ENCODE results near the gene UVRAG. TPM values are rescaled to one million over a fixed set of nuclear protein-coding genes. Genes with fewer than 3 reads are reported as not detected.

UVRAG gene
- total and polyA plus RNA-seq, 2 donors = 20.0 to 21.8 TPM

GRCh38 chr11:76030286-76030685 lies 215.3 kb downstream of the UVRAG start:
- 98% methylated on average over 5 of the region's 5 CpGs for WGBS
- Histone ChIP-seq H3K4me3 (ENCODE audit: low read length in 2 of 2) (no peak overlapping the region), H3K27me3 (ENCODE audit: control insufficient read depth in 2 of 2, insufficient read depth in 1 of 2, low read length in 1 of 2) (no peaks in the 10 kb centered on the region)

GRCh38 chr11:76030968-76031590 lies 216.1 kb downstream of the UVRAG start:
- H3K9me3 ChIP-seq (ENCODE audit: control insufficient read depth in 2 of 2, insufficient read depth in 1 of 2, low read length in 1 of 2) = no peaks in the 10 kb centered on the region
- H3K4me1 ChIP-seq (ENCODE audit: control insufficient read depth in 2 of 2, insufficient read depth in 2 of 2, low read length in 2 of 2) = no peaks in the 10 kb centered on the region
- H3K27ac ChIP-seq (ENCODE audit: low read depth in 1 of 2, low read length in 1 of 2) = no peak overlapping the region
- WGBS = 97% methylated on average over 1 of the region's 1 CpG
- no peak for DNase-seq (ENCODE audit: low read depth in 6 of 9, low spot score in 9 of 9)
- H3K36me3 ChIP-seq (ENCODE audit: control insufficient read depth in 2 of 2, insufficient read depth in 2 of 2, low read length in 1 of 2) = no peaks in the 10 kb centered on the region
- no peaks in the 10 kb centered on the region for H3K27me3 ChIP-seq (ENCODE audit: control insufficient read depth in 2 of 2, insufficient read depth in 1 of 2, low read length in 1 of 2)
- H3K4me3 ChIP-seq (ENCODE audit: low read length in 2 of 2) = no peak overlapping the region

More at GRCh38 chr11:76030286-76030685, 215.3 kb downstream of the UVRAG start:
- no peak for DNase-seq (ENCODE audit: low read depth in 6 of 9, low spot score in 9 of 9)
- Histone ChIP-seq H3K4me1 (ENCODE audit: control insufficient read depth in 2 of 2, insufficient read depth in 2 of 2, low read length in 2 of 2) (no peaks in the 10 kb centered on the region), H3K36me3 (ENCODE audit: control insufficient read depth in 2 of 2, insufficient read depth in 2 of 2, low read length in 1 of 2) (no peaks in the 10 kb centered on the region), H3K27ac (ENCODE audit: low read depth in 1 of 2, low read length in 1 of 2) (no peak overlapping the region), H3K9me3 (ENCODE audit: control insufficient read depth in 2 of 2, insufficient read depth in 1 of 2, low read length in 1 of 2) (no peaks in the 10 kb centered on the region)

DNA sequence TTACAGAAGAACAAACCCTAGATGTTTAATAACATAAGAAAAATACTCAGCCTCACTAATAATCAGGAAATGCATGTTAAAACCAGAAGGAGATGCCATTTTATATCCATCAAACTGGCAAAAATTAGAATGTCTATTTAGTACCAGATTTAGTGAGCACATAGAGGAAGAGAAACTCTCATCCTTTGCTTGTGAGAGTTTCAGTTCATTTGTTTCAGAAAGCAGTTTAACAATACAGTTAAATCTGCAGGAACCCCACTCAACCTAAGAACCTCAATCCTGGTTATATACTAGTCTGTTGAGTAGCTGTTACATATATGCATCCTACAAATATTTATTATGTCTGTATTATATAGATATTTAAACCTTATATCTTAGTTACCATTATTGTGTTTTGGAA lies 218.7 kb downstream of the UVRAG start:
- no peaks in the 10 kb centered on the region for H3K9me3 ChIP-seq (ENCODE audit: control insufficient read depth in 2 of 2, insufficient read depth in 1 of 2, low read length in 1 of 2)
- no peaks in the 10 kb centered on the region for H3K27me3 ChIP-seq (ENCODE audit: control insufficient read depth in 2 of 2, insufficient read depth in 1 of 2, low read length in 1 of 2)
- no peaks in the 10 kb centered on the region for H3K36me3 ChIP-seq (ENCODE audit: control insufficient read depth in 2 of 2, insufficient read depth in 2 of 2, low read length in 1 of 2)
- no peaks in the 10 kb centered on the region for H3K4me1 ChIP-seq (ENCODE audit: control insufficient read depth in 2 of 2, insufficient read depth in 2 of 2, low read length in 2 of 2)
- H3K27ac ChIP-seq (ENCODE audit: low read depth in 1 of 2, low read length in 1 of 2) = no peak overlapping the region
- no peak for DNase-seq (ENCODE audit: low read depth in 6 of 9, low spot score in 9 of 9)
- H3K4me3 ChIP-seq (ENCODE audit: low read length in 2 of 2) = no peak overlapping the region

GRCh38 chr11:76035020-76035419 lies 220.0 kb downstream of the UVRAG start:
- Histone ChIP-seq H3K27ac (ENCODE audit: low read depth in 1 of 2, low read length in 1 of 2) (no peak overlapping the region), H3K27me3 (ENCODE audit: control insufficient read depth in 2 of 2, insufficient read depth in 1 of 2, low read length in 1 of 2) (no peaks in the 10 kb centered on the region), H3K36me3 (ENCODE audit: control insufficient read depth in 2 of 2, insufficient read depth in 2 of 2, low read length in 1 of 2) (no peaks in the 10 kb centered on the region), H3K4me1 (ENCODE audit: control insufficient read depth in 2 of 2, insufficient read depth in 2 of 2, low read length in 2 of 2) (no peaks in the 10 kb centered on the region), H3K9me3 (ENCODE audit: control insufficient read depth in 2 of 2, insufficient read depth in 1 of 2, low read length in 1 of 2) (no peaks in the 10 kb centered on the region), H3K4me3 (ENCODE audit: low read length in 2 of 2) (no peak overlapping the region)
- 99% methylated on average over 2 of the region's 2 CpGs for WGBS
- no peak for DNase-seq (ENCODE audit: low read depth in 6 of 9, low spot score in 9 of 9)

DNA sequence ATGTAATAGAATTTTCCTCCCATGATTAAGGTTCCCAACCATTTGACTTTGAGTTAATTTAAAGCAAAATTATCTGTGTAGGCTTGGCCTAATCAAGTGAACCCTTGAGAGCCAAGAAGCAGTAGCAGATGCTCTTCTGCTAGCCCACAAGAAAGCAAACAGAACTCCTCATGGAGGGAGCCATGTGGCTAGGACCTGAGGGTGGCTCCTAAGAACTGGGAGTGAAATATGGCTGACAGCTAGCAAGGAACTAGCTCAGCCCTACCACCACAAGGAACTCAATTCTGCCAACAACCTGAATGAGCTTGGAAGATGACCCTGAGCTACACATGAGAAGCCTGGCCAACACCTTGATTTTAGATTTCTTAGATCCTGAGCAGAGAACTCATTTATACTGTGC lies 223.6 kb downstream of the UVRAG start:
- H3K27me3 ChIP-seq (ENCODE audit: control insufficient read depth in 2 of 2, insufficient read depth in 1 of 2, low read length in 1 of 2) = no peaks in the 10 kb centered on the region
- no peak overlapping the region for H3K4me3 ChIP-seq (ENCODE audit: low read length in 2 of 2)
- no peaks in the 10 kb centered on the region for H3K9me3 ChIP-seq (ENCODE audit: control insufficient read depth in 2 of 2, insufficient read depth in 1 of 2, low read length in 1 of 2)
- no peak overlapping the region for H3K27ac ChIP-seq (ENCODE audit: low read depth in 1 of 2, low read length in 1 of 2)
- DNase-seq (ENCODE audit: low read depth in 6 of 9, low spot score in 9 of 9) = no peak
- no peaks in the 10 kb centered on the region for H3K36me3 ChIP-seq (ENCODE audit: control insufficient read depth in 2 of 2, insufficient read depth in 2 of 2, low read length in 1 of 2)
- H3K4me1 ChIP-seq (ENCODE audit: control insufficient read depth in 2 of 2, insufficient read depth in 2 of 2, low read length in 2 of 2) = no peaks in the 10 kb centered on the region

- Histone ChIP-seq H3K27me3 (ENCODE audit: control insufficient read depth in 2 of 2, insufficient read depth in 1 of 2, low read length in 1 of 2) (no peaks in the 10 kb centered on the region), H3K27ac (ENCODE audit: low read depth in 1 of 2, low read length in 1 of 2) (no peak overlapping the region), H3K9me3 (ENCODE audit: control insufficient read depth in 2 of 2, insufficient read depth in 1 of 2, low read length in 1 of 2) (no peaks in the 10 kb centered on the region), H3K4me3 (ENCODE audit: low read length in 2 of 2) (no peak overlapping the region), H3K36me3 (ENCODE audit: control insufficient read depth in 2 of 2, insufficient read depth in 2 of 2, low read length in 1 of 2) (peaks cover 0 to 3% of the 10 kb centered on the region in 2 donors), H3K4me1 (ENCODE audit: control insufficient read depth in 2 of 2, insufficient read depth in 2 of 2, low read length in 2 of 2) (no peaks in the 10 kb centered on the region)
- no peak for DNase-seq (ENCODE audit: low read depth in 6 of 9, low spot score in 9 of 9)
- WGBS = 98% methylated on average over 3 of the region's 3 CpGs
Observed at GRCh38 chr11:76041208-76041607, 226.2 kb downstream of the UVRAG start.

DNA sequence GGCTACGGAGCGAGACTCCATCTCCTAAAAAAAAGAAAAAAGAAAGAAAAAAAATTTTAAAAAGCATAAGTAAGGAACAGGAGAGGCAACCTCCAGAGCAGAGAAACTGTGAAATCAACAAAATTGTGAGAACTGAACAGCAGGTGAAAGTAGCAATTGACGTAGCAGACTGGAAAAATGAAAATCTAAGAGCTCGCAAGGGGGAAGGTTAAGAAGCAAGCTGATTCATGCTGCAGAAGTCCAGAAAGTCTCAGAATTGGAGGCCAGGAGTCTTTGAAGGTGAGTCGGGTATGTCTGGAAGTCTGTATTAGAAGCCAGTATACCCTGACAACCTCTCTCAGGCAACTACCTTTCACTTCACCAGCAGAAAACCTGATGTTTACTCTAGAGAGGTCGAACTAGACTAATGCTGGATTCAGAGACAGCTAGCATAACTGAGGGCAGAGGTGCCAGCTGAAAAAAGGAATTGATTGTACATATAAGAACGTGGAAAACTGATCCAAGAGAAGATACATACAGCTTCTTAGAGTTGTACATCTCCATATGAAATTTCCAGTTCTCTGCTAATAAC lies 229.8 kb downstream of the UVRAG start:
- DNase-seq (ENCODE audit: low read depth in 6 of 9, low spot score in 9 of 9) = no peak
- peaks cover 0 to 3% of the 10 kb centered on the region in 2 donors for H3K36me3 ChIP-seq (ENCODE audit: control insufficient read depth in 2 of 2, insufficient read depth in 2 of 2, low read length in 1 of 2)
- H3K27ac ChIP-seq (ENCODE audit: low read depth in 1 of 2, low read length in 1 of 2) = no peak overlapping the region
- no peaks in the 10 kb centered on the region for H3K4me1 ChIP-seq (ENCODE audit: control insufficient read depth in 2 of 2, insufficient read depth in 2 of 2, low read length in 2 of 2)
- H3K9me3 ChIP-seq (ENCODE audit: control insufficient read depth in 2 of 2, insufficient read depth in 1 of 2, low read length in 1 of 2) = peaks cover 2 to 6% of the 10 kb centered on the region in 2 donors
- no peak overlapping the region for H3K4me3 ChIP-seq (ENCODE audit: low read length in 2 of 2)
- no peaks in the 10 kb centered on the region for H3K27me3 ChIP-seq (ENCODE audit: control insufficient read depth in 2 of 2, insufficient read depth in 1 of 2, low read length in 1 of 2)
- 99% methylated on average over 7 of the region's 7 CpGs for WGBS

DNA sequence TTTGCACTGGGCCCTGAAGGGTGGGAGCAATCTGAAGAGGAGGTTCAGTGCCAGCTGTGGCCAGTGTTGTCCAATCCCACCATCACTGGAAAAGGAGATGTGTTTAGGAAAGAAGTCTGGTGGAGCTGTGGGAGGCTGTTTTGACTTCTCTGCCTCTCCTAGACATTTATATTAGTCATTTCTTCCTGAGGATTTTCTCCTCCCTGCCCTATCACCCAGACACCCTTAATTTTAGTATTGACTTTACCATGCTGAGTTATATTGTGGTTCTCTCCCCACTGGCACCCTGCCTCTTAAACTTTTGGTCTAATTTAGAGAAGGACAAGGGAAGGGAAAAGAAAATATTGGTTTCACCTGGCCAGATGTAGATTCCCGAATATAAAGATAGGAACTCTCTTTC lies 232.2 kb downstream of the UVRAG start:
- 97% methylated on average over 1 of the region's 1 CpG for WGBS
- Histone ChIP-seq H3K36me3 (ENCODE audit: control insufficient read depth in 2 of 2, insufficient read depth in 2 of 2, low read length in 1 of 2) (peaks cover 0 to 3% of the 10 kb centered on the region in 2 donors), H3K27ac (ENCODE audit: low read depth in 1 of 2, low read length in 1 of 2) (no peak overlapping the region), H3K27me3 (ENCODE audit: control insufficient read depth in 2 of 2, insufficient read depth in 1 of 2, low read length in 1 of 2) (no peaks in the 10 kb centered on the region), H3K4me3 (ENCODE audit: low read length in 2 of 2) (no peak overlapping the region), H3K9me3 (ENCODE audit: control insufficient read depth in 2 of 2, insufficient read depth in 1 of 2, low read length in 1 of 2) (peaks cover 2 to 6% of the 10 kb centered on the region in 2 donors), H3K4me1 (ENCODE audit: control insufficient read depth in 2 of 2, insufficient read depth in 2 of 2, low read length in 2 of 2) (no peaks in the 10 kb centered on the region)
- DNase-seq (ENCODE audit: low read depth in 6 of 9, low spot score in 9 of 9) = no peak

DNA sequence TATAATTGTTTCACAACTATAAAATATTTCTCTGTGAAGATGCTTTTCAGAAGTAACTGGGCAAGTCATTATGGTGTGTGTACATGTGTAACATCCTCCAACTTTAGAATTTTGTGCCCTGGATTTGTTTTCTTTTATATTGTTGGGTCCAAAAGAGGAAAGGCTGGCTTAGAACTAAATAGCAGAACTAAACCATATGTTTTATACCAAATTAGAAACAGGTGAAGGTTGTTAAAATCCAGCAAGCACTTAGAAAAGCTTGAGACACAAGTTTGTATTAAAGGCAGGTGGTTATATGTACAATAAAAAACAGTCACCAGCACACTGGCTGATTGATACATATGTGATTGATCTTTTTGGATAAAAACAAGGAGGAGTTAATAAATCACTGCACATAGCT lies 232.8 kb downstream of the UVRAG start:
- Histone ChIP-seq H3K9me3 (ENCODE audit: control insufficient read depth in 2 of 2, insufficient read depth in 1 of 2, low read length in 1 of 2) (peaks cover 2 to 6% of the 10 kb centered on the region in 2 donors), H3K36me3 (ENCODE audit: control insufficient read depth in 2 of 2, insufficient read depth in 2 of 2, low read length in 1 of 2) (peaks cover 0 to 3% of the 10 kb centered on the region in 2 donors), H3K4me1 (ENCODE audit: control insufficient read depth in 2 of 2, insufficient read depth in 2 of 2, low read length in 2 of 2) (no peaks in the 10 kb centered on the region), H3K27ac (ENCODE audit: low read depth in 1 of 2, low read length in 1 of 2) (no peak overlapping the region), H3K4me3 (ENCODE audit: low read length in 2 of 2) (no peak overlapping the region), H3K27me3 (ENCODE audit: control insufficient read depth in 2 of 2, insufficient read depth in 1 of 2, low read length in 1 of 2) (no peaks in the 10 kb centered on the region)
- DNase-seq (ENCODE audit: low read depth in 6 of 9, low spot score in 9 of 9) = no peak

All from thymus (tissue), 11 donors.